GM13977 (cell line): ENCODE results near the gene SPRR5.

Experiments used
- DNase-seq: peaks from one replicate; pipeline ENCODE4 v3.0.0; 2012; ENCODE audit warnings: low spot score
- in situ Hi-C: fragments of 300-500 bp; cut with MboI; formaldehyde crosslinking; loops from one replicate; pipeline ENCODE4 v1.12.0; 2022; ENCODE audit warnings: low sequenced_read_pairs, low pct_unique_long_range_greater_than_20kb, mixed read lengths, inconsistent platforms; ENCODE audit not compliant: unreplicated experiment
- TF ChIP-seq, protein P1 (sequence below): IDR thresholded peaks from 2 replicates; pipeline ENCODE4 v1.5.1; 2012; ENCODE audit warnings: mild to moderate bottlenecking, control low read depth; ENCODE audit not compliant: insufficient read depth; ENCODE audit errors: extremely low read depth, missing control alignments

The SPRR5 gene

DNA sequence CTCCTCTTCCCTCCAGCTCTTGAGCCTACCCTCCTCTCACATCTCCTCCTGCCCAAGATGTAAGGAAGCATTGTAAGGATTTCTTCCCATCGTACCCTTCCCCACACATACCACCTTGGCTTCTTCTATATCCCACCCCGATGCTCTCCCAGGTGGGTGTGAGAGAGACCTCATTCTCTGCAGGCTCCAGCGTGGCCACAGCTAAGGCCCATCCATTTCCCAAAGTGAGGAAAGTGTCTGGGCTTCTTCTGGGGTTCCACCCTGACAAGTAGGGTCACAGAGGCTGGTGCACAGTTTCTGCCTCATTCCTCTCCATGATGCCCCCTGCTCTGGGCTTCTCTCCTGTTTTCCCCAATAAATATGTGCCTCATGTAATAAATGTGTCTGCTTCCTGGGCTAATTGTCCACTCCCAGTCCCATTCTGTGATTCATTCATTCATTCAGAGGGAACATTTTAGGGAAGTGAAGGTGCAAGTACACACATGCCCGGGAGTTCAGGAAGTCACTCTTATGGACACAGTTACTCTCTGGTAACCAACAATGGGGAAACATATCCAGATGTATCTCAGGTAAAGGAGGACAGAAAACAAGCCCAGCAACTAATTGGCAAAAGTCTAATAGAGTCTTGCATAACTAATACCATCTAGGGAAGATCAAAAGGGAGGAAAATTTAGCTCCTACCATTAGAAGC is 25.3 kb downstream of the SPRR5 start:
- no peak for DNase-seq
- TF ChIP-seq, protein P1, sequence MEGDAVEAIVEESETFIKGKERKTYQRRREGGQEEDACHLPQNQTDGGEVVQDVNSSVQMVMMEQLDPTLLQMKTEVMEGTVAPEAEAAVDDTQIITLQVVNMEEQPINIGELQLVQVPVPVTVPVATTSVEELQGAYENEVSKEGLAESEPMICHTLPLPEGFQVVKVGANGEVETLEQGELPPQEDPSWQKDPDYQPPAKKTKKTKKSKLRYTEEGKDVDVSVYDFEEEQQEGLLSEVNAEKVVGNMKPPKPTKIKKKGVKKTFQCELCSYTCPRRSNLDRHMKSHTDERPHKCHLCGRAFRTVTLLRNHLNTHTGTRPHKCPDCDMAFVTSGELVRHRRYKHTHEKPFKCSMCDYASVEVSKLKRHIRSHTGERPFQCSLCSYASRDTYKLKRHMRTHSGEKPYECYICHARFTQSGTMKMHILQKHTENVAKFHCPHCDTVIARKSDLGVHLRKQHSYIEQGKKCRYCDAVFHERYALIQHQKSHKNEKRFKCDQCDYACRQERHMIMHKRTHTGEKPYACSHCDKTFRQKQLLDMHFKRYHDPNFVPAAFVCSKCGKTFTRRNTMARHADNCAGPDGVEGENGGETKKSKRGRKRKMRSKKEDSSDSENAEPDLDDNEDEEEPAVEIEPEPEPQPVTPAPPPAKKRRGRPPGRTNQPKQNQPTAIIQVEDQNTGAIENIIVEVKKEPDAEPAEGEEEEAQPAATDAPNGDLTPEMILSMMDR, result no peak
- in situ Hi-C loops, result no loop called here

DNA sequence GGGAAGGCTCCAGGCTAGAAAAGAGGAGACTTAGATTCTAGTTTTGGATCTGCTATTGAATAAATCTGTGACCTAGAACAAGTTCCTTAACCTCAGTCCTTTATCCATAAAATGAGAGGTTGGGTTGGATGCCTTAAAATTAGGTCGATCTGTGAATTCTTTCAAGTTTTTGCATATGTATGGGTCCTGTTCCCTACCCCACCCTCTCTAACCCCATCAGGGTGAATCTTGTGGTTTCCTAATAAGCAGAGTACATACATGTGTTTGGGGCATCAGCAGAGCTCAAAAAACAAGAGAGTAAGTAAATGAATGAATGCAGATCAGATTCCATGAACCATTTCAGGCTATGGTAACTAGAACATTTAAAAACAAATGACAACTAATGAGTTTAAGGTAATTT is 29.7 kb downstream of the SPRR5 start:
- in situ Hi-C loops, result no loop called here
- TF ChIP-seq, protein P1, result no peak
- no peak for DNase-seq

DNA sequence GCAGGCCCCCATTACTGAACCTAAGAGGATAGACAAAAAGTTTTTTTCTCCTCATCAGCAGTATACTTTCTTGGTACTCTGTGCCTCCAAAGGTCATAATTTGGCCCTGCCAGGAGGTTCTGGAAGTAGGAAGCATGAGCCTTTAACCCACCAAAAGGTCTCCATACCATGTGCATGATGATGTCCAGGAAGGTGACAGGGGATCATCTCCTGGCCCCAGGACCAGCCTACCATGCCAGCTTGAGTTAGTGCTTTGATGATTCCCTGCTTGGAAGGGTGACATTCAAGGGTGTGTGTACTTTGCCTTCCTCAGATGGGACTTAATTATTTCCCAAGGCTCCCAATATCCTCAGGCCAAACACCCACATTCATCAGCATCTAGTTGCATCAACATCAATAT is 30.6 kb downstream of the SPRR5 start:
- no peak for DNase-seq
- TF ChIP-seq, protein P1, result no peak
- in situ Hi-C loops, result no loop called here

DNA sequence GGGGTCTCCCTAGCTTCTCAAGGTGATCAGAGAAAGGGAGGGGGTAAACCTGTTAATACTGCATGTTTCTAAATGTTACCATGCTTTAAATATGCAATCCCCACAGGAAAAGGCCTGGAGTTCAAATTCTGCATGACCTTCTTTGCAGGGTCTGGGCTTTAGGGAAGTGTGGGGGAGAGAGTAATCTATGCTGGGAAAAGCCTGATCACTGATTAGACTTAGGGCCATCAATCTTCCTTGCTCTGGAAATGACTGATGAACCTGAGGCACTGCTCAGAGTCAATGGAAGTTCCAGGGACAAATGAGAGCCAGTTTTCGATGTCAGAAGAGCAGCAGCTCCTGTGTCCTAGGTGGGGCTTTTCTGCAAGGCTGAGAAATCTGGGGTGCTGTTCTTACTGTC is 33.7 kb downstream of the SPRR5 start:
- no peak for DNase-seq
- in situ Hi-C loops, result no loop called here

DNA sequence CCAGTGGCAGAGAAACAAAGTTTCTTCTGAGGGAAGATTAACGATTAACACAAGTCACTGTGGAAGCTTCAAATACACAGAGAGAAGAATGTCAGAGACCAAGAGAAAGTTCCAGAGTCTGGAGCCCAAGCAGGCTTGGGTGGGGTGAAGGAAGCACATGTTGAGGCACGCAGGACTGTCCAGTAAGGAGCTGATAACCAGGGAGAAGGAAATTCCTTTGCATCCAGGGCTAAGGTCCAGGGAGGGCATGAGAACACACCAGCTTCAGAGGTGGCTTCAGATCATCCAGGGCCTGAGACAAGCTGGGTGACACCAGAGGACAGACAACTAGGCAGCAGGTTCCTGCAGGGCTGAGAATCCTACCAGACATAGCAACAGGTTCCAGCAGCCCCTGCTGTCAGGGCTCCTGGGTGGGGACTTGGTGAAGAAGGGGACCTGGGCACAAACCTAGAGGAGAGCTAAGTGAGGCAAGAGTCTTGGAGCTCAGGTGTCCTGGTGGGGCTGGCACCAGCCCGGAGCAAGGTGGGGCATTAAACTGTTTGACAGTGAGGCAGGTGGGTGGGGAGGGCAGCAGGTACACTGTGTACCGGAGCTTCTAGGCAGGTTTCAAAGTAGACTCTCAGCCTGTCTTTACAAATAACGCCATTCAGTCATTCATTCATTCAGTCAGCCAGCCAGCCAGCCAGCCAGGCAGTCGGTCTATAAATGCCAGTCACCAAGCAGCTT is 34.3 kb downstream of the SPRR5 start:
- TF ChIP-seq, protein P1, result no peak
- in situ Hi-C loops, result no loop called here
- no peak for DNase-seq

More for the DNA sequence above, 33.7 kb downstream of the SPRR5 start:
- TF ChIP-seq, protein P1, result no peak

DNA sequence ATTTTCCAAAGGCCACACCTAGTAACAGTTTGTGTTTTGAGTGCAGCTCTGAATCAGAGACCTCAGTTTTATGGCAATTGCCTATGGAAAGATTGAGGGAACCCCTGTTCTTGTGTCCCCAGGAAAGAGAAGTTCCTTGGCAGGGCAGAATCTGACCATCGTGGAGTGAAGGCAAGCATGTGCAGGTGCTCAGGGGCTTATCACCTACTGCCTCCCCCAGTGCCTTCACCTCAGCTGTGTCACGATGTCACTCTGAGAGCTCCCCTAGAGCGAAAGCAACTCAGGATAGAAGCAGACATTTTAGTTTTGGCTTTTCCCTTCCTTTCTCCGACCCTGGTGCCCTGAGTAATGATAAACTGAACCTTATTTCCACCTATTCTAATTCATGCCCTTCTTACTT is 35.1 kb downstream of the SPRR5 start:
- no peak for DNase-seq
- in situ Hi-C loops, result no loop called here
- TF ChIP-seq, protein P1, result no peak
